Urinary bladder (tissue), 4 donors: ENCODE measurements around the gene FBXL14. TPM values are rescaled to one million over a fixed set of nuclear protein-coding genes. Genes with fewer than 3 reads are reported as not detected.
"Not testable (repeated sequence)": the region's sequence is repeated elsewhere in the genome, so short reads cannot be mapped to it uniquely, and the experiment has no call there.

Source experiments
- DNase-seq: peaks from one replicate; pipeline ENCODE4 v3.0.0-alpha.2; 2015; ENCODE audit errors: extremely low spot score
- H3K27ac ChIP-seq: one replicate; pipeline ENCODE4 v1.5.1; 2013; ENCODE audit warnings: low read depth, mild to moderate bottlenecking, moderate library complexity
- H3K36me3 ChIP-seq: one replicate; pipeline ENCODE4 v1.6.1; 2013; ENCODE audit warnings: mild to moderate bottlenecking, moderate library complexity; ENCODE audit not compliant: insufficient read depth
- H3K4me1 ChIP-seq: one replicate; pipeline ENCODE4 v1.6.1; 2013; ENCODE audit warnings: mild to moderate bottlenecking, moderate library complexity; ENCODE audit not compliant: insufficient read depth
- H3K4me3 ChIP-seq: one replicate; pipeline ENCODE4 v1.5.1; 2013; ENCODE audit warnings: low read depth, low read length
- WGBS: extraction: QIAGEN DNeasy Blood & Tissue Kit; methylation state at CpG from one replicate; pipeline ENCODE4 v1.1.7; 2013; 5-methylcytosine and 5-hydroxymethylcytosine counted together
- polyA plus RNA-seq: library from polyadenylated mRNA; stranded (reverse); fragments of 200-250 nt; gene quantifications from one replicate; pipeline ENCODE4 v1.2.3, GENCODE V29; 2013
- total RNA-seq: library from RNA; depleted of rRNA; stranded (reverse); fragments of >200 nt; gene quantifications from one replicate; pipeline ENCODE4 v1.2.3, GENCODE V29; 2014
- donor health status: healthy with polysubstance abuse.
- donor health status: healthy.

The FBXL14 gene
- total and polyA plus RNA-seq, 2 donors = 7.0 to 11.1 TPM

GRCh38 chr12:1611803-1612572, 17.6 kb upstream of the FBXL14 start:
- no peak for DNase-seq
- 71% methylated on average over 13 of the region's 13 CpGs for WGBS
- Histone ChIP-seq H3K36me3 (no peaks in the 10 kb centered on the region), H3K4me1 (no peaks in the 10 kb centered on the region), H3K27ac (no peak overlapping the region), H3K4me3 (no peak overlapping the region)

- no peak for DNase-seq
- no peaks in the 10 kb centered on the region for H3K36me3 ChIP-seq
- no peaks in the 10 kb centered on the region for H3K4me1 ChIP-seq
- no peak overlapping the region for H3K4me3 ChIP-seq
- 91% methylated on average over 7 of the region's 7 CpGs for WGBS
- no peak overlapping the region for H3K27ac ChIP-seq
These were observed 15.8 kb upstream of the FBXL14 start for GRCh38 chr12:1610072-1610643.

- Histone ChIP-seq H3K4me1 (no peaks in the 10 kb centered on the region), H3K4me3 (no peak overlapping the region), H3K36me3 (no peaks in the 10 kb centered on the region), H3K27ac (no peak overlapping the region)
- WGBS = 49% methylated on average over 5 of the region's 5 CpGs
- no peak for DNase-seq
These were observed 14.3 kb upstream of the FBXL14 start for GRCh38 chr12:1608713-1609119.

- DNase-seq = no peak
- H3K4me1 ChIP-seq = no peaks in the 10 kb centered on the region
- H3K36me3 ChIP-seq = no peaks in the 10 kb centered on the region
- H3K4me3 ChIP-seq = no peak overlapping the region
- 90% methylated on average over 3 of the region's 3 CpGs for WGBS
- no peak overlapping the region for H3K27ac ChIP-seq
These were observed 13.7 kb upstream of the FBXL14 start for GRCh38 chr12:1607940-1608712.

GRCh38 chr12:1606021-1606622, 11.7 kb upstream of the FBXL14 start:
- Histone ChIP-seq H3K36me3 (no peaks in the 10 kb centered on the region), H3K4me1 (no peaks in the 10 kb centered on the region), H3K27ac (peak overlapping the region; percentile 30), H3K4me3 (peak overlapping the region; percentile 29)
- WGBS = 4% methylated on average over 12 of the region's 12 CpGs
- DNase-seq = peak; percentile 69

GRCh38 chr12:1605129-1606020, 11.0 kb upstream of the FBXL14 start:
- no peaks in the 10 kb centered on the region for H3K4me1 ChIP-seq
- no peak for DNase-seq
- WGBS = under 1% methylated on average over 22 of the region's 22 CpGs
- H3K4me3 ChIP-seq = peak overlapping the region; percentile 29
- H3K27ac ChIP-seq = peak overlapping the region; percentile 30
- no peaks in the 10 kb centered on the region for H3K36me3 ChIP-seq

GRCh38 chr12:1604464-1604863, 10.1 kb upstream of the FBXL14 start:
- DNase-seq = no peak
- Histone ChIP-seq H3K27ac (no peak overlapping the region), H3K4me1 (no peaks in the 10 kb centered on the region), H3K36me3 (no peaks in the 10 kb centered on the region), H3K4me3 (no peak overlapping the region)
- 60% methylated on average over 3 of the region's 3 CpGs for WGBS

- WGBS = 81% methylated on average over 7 of the region's 7 CpGs
- no peaks in the 10 kb centered on the region for H3K36me3 ChIP-seq
- no peak overlapping the region for H3K4me3 ChIP-seq
- no peak overlapping the region for H3K27ac ChIP-seq
- no peaks in the 10 kb centered on the region for H3K4me1 ChIP-seq
- DNase-seq = no peak
These were observed 9.1 kb upstream of the FBXL14 start for GRCh38 chr12:1603269-1603993.

- not testable (repeated sequence) for DNase-seq, H3K4me1 ChIP-seq, H3K4me3 ChIP-seq, H3K36me3 ChIP-seq, H3K27ac ChIP-seq
- WGBS = 83% methylated on average over 9 of the region's 9 CpGs
These were observed 8.3 kb upstream of the FBXL14 start for GRCh38 chr12:1602706-1603105.

GRCh38 chr12:1598757-1599156, 4.4 kb upstream of the FBXL14 start:
- no peak overlapping the region for H3K27ac ChIP-seq
- H3K4me1 ChIP-seq = no peaks in the 10 kb centered on the region
- H3K4me3 ChIP-seq = no peak overlapping the region
- WGBS = 99% methylated on average over 3 of the region's 3 CpGs
- no peaks in the 10 kb centered on the region for H3K36me3 ChIP-seq
- DNase-seq = no peak

- H3K4me3 ChIP-seq = no peak overlapping the region
- H3K27ac ChIP-seq = peak overlapping the region; percentile 94
- WGBS = 72% methylated on average over 9 of the region's 9 CpGs
- peaks cover 2% of the 10 kb centered on the region for H3K4me1 ChIP-seq
- no peak for DNase-seq
- H3K36me3 ChIP-seq = no peaks in the 10 kb centered on the region
These were observed 1.4 kb upstream of the FBXL14 start for GRCh38 chr12:1595690-1596347.

GRCh38 chr12:1595026-1595561, 713 bp upstream of the FBXL14 start:
- H3K4me1 ChIP-seq = peaks cover 2% of the 10 kb centered on the region
- peak overlapping the region; percentile 94 for H3K27ac ChIP-seq
- no peaks in the 10 kb centered on the region for H3K36me3 ChIP-seq
- peak overlapping the region; percentile 94 for H3K4me3 ChIP-seq
- WGBS = 6% methylated on average over 19 of the region's 19 CpGs
- DNase-seq = no peak
